ENCODE results near the gene ABCA3. TPM values are rescaled to one million over a fixed set of nuclear protein-coding genes. Genes with fewer than 3 reads are reported as not detected.

Gene ABCA3
- total RNA-seq, 2 experiments from 2014 or later = 7.0 to 7.7 TPM

- no peaks in the 10 kb centered on the region for H3K27me3 Mint-ChIP-seq
- intact Hi-C loops (cut with DNase I, micrococcal nuclease) = no loop called here
- Histone ChIP-seq H3K4me3 (ENCODE audit: low read length) (no peak overlapping the region), H3K9me3 (ENCODE audit: control insufficient read depth in 1 of 2, insufficient read depth in 1 of 2, low read length in 2 of 2) (no peaks in the 10 kb centered on the region), H3K27ac (ENCODE audit: low read depth in 1 of 2, low read length in 2 of 2) (no peak overlapping the region), H3K36me3 (ENCODE audit: insufficient read depth, low read length) (no peaks in the 10 kb centered on the region), H3K27me3 (ENCODE audit: control insufficient read depth in 1 of 2, insufficient read depth in 2 of 2, low read length in 2 of 2) (no peaks in the 10 kb centered on the region), H3K4me1 (ENCODE audit: insufficient read depth, low read length) (no peaks in the 10 kb centered on the region)
- H3K27ac Mint-ChIP-seq = no peak overlapping the region
- no peak overlapping the region for H3K4me3 Mint-ChIP-seq
- no peaks in the 10 kb centered on the region for H3K9me3 Mint-ChIP-seq
- H3K36me3 Mint-ChIP-seq (ENCODE audit: low read depth) = no peaks in the 10 kb centered on the region
- ChIA-PET CTCF (no interaction called here), POLR2A (no interaction called here)
- DNase-seq (peak in 1 of 14 experiments; percentile 12), ATAC-seq (ENCODE audit: poor library complexity) (no peak)
- no peaks in the 10 kb centered on the region for H3K4me1 Mint-ChIP-seq (ENCODE audit: low read depth)
- no peak for TF ChIP-seq CTCF (IDR thresholded peaks at IDR 0.05)
Observed at GRCh38 chr16:2277466-2278271, 62.9 kb downstream of the ABCA3 start.

GRCh38 chr16:2276368-2277195, 63.9 kb downstream of the ABCA3 start:
- H3K27me3 Mint-ChIP-seq = no peaks in the 10 kb centered on the region
- no peak for ATAC-seq (ENCODE audit: poor library complexity)
- no peaks in the 10 kb centered on the region for H3K36me3 ChIP-seq (ENCODE audit: insufficient read depth, low read length)
- ChIA-PET POLR2A (no interaction called here), CTCF (no interaction called here)
- H3K4me1 ChIP-seq (ENCODE audit: insufficient read depth, low read length) = no peaks in the 10 kb centered on the region
- H3K9me3 Mint-ChIP-seq = no peaks in the 10 kb centered on the region
- H3K27ac Mint-ChIP-seq = no peak overlapping the region
- H3K27ac ChIP-seq (ENCODE audit: low read depth in 1 of 2, low read length in 2 of 2) = no peak overlapping the region
- no peaks in the 10 kb centered on the region for H3K27me3 ChIP-seq (ENCODE audit: control insufficient read depth in 1 of 2, insufficient read depth in 2 of 2, low read length in 2 of 2)
- TF ChIP-seq CTCF (IDR thresholded peaks at IDR 0.05) = no peak
- H3K9me3 ChIP-seq (ENCODE audit: control insufficient read depth in 1 of 2, insufficient read depth in 1 of 2, low read length in 2 of 2) = no peaks in the 10 kb centered on the region
- peak in 1 of 14 experiments; percentile 7 for DNase-seq
- intact Hi-C loops (cut with DNase I, micrococcal nuclease) = no loop called here
- no peak overlapping the region for H3K4me3 Mint-ChIP-seq
- no peaks in the 10 kb centered on the region for H3K4me1 Mint-ChIP-seq (ENCODE audit: low read depth)
- H3K4me3 ChIP-seq (ENCODE audit: low read length) = no peak overlapping the region
- no peaks in the 10 kb centered on the region for H3K36me3 Mint-ChIP-seq (ENCODE audit: low read depth)

DNA sequence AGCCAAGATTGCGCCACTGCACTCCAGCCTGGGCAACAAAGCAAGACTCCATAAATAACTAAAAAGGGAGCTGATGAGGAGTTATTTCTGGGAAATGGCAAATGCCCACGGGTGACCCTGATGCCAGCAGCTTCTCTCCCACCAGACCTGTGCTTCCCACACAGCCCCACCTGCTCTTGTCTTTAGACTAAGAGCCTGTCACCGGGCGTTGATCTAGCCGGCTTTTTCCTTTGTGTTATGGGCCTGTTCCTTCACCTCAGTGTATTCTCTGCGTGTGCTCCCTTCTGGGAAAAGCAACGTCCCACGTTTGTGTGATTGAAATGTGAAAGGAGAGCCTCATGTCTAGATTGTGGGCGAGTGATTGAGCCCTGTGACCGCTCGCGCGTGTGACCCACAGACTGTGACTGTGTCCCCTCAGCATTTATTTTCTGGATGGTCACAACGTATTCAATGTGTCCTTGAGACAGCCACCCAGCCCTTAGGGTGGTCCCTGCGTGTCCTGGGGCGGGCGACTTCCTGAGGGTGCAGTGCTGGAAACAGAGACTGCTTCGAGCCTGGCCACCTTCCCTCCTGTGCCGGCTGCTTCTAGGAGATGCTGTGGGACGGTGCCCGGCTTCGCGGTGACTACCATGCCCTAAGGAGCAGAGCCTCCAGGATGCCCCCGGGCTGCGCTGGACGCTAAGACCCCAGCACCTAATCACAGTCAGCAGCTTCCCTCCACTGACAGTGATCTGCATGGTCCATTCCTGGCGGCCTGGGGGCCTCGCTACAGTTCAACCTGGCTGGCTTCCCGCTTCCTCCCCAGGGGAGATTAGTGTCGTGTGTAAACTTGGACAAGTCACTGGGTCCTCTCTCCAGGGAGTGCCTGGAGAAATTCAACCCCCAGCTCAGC, 64.8 kb downstream of the ABCA3 start:
- no peaks in the 10 kb centered on the region for H3K36me3 Mint-ChIP-seq (ENCODE audit: low read depth)
- H3K4me1 ChIP-seq (ENCODE audit: insufficient read depth, low read length) = no peaks in the 10 kb centered on the region

More for the DNA sequence above, 64.8 kb downstream of the ABCA3 start:
- no peaks in the 10 kb centered on the region for H3K9me3 Mint-ChIP-seq
- intact Hi-C loops (cut with DNase I, micrococcal nuclease) = no loop called here
- no peaks in the 10 kb centered on the region for H3K27me3 Mint-ChIP-seq
- TF ChIP-seq CTCF (IDR thresholded peaks at IDR 0.05) = no peak
- H3K9me3 ChIP-seq (ENCODE audit: control insufficient read depth in 1 of 2, insufficient read depth in 1 of 2, low read length in 2 of 2) = no peaks in the 10 kb centered on the region
- H3K36me3 ChIP-seq (ENCODE audit: insufficient read depth, low read length) = no peaks in the 10 kb centered on the region
- H3K27ac Mint-ChIP-seq = no peak overlapping the region
- no peak for ATAC-seq (ENCODE audit: poor library complexity)
- POLR2A ChIA-PET = interaction anchor here (0.6 kb wide), 1 partner anchor 502 kb away, joined by 3 read pairs; no protein-coding TSS in a partner anchor
- DNase-seq = no peak
- H3K4me1 Mint-ChIP-seq (ENCODE audit: low read depth) = no peaks in the 10 kb centered on the region
- no peak overlapping the region for H3K4me3 Mint-ChIP-seq
- no peak overlapping the region for H3K4me3 ChIP-seq (ENCODE audit: low read length)
- CTCF ChIA-PET = no interaction called here
- H3K27ac ChIP-seq (ENCODE audit: low read depth in 1 of 2, low read length in 2 of 2) = no peak overlapping the region
- H3K27me3 ChIP-seq (ENCODE audit: control insufficient read depth in 1 of 2, insufficient read depth in 2 of 2, low read length in 2 of 2) = no peaks in the 10 kb centered on the region
